D721Med (cell line): ENCODE results near the gene DEFB124.
"Not testable (repeated sequence)": the region's sequence is repeated elsewhere in the genome, so short reads cannot be mapped to it uniquely, and the experiment has no call there.

Source experiments
- DNase-seq: peaks from one replicate; pipeline ENCODE4 v3.0.0; 2011; ENCODE audit warnings: low spot score; ENCODE audit not compliant: insufficient read length
- FAIRE-seq: peaks from 2 replicates; lab custom pipeline; 2011; peaks lifted over from hg19 to GRCh38; lab: Jason Lieb, UNC
- CTCF ChIP-seq: IDR thresholded peaks from 2 replicates; pipeline ENCODE4 v1.5.1; 2012; ENCODE audit warnings: mild to moderate bottlenecking, control low read depth; ENCODE audit not compliant: insufficient read depth; ENCODE audit errors: missing control alignments

DEFB124 gene

GRCh38 chr20:31515775-31516107 lies 40.8 kb upstream of the DEFB124 start:
- FAIRE-seq (no peak), DNase-seq (no peak)
- TF ChIP-seq CTCF = no peak

GRCh38 chr20:31515072-31515774 lies 40.3 kb upstream of the DEFB124 start:
- DNase-seq (no peak), FAIRE-seq (no peak)
- no peak for TF ChIP-seq CTCF

- FAIRE-seq (no peak), DNase-seq (peak; percentile 96)
- peak; percentile 67 for TF ChIP-seq CTCF
Observed at GRCh38 chr20:31514154-31515071, 39.5 kb upstream of the DEFB124 start, which contains the start of gene HM13. Gene HM13 (plus strand): TSS chr20:31514442. CDS start chr20:31514552, 110 bp downstream.

- TF ChIP-seq CTCF = no peak
- DNase-seq = no peak
- no peak for FAIRE-seq
Observed at GRCh38 chr20:31508517-31509244, 33.8 kb upstream of the DEFB124 start.

- no peak for TF ChIP-seq CTCF
- no peak for DNase-seq
- FAIRE-seq = no peak
Observed at GRCh38 chr20:31505903-31506302, 31.0 kb upstream of the DEFB124 start.

- peak; percentile 87 for TF ChIP-seq CTCF
- not testable (repeated sequence) for FAIRE-seq, DNase-seq
Observed at GRCh38 chr20:31502884-31503673, 28.2 kb upstream of the DEFB124 start.
